ENCODE measurements around the gene ATP11C.

The ATP11C gene

GRCh38 chrX:139820358-139820984, 112.4 kb downstream of the ATP11C start:
- Histone ChIP-seq H3K4me1 (no peaks in the 10 kb centered on the region), H3K9me3 (no peaks in the 10 kb centered on the region), H3K4me3 (ENCODE audit: low read depth, low read length) (no peak overlapping the region), H3K36me3 (no peaks in the 10 kb centered on the region), H3K27me3 (no peaks in the 10 kb centered on the region)
- TF ChIP-seq, protein P1, sequence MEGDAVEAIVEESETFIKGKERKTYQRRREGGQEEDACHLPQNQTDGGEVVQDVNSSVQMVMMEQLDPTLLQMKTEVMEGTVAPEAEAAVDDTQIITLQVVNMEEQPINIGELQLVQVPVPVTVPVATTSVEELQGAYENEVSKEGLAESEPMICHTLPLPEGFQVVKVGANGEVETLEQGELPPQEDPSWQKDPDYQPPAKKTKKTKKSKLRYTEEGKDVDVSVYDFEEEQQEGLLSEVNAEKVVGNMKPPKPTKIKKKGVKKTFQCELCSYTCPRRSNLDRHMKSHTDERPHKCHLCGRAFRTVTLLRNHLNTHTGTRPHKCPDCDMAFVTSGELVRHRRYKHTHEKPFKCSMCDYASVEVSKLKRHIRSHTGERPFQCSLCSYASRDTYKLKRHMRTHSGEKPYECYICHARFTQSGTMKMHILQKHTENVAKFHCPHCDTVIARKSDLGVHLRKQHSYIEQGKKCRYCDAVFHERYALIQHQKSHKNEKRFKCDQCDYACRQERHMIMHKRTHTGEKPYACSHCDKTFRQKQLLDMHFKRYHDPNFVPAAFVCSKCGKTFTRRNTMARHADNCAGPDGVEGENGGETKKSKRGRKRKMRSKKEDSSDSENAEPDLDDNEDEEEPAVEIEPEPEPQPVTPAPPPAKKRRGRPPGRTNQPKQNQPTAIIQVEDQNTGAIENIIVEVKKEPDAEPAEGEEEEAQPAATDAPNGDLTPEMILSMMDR (IDR thresholded peaks at IDR 0.05; ENCODE audit: low read depth, low read length), result no peak
- no peak for DNase-seq

- TF ChIP-seq, protein P1 (IDR thresholded peaks at IDR 0.05; ENCODE audit: low read depth, low read length), result no peak
- DNase-seq, result no peak
Measured at GRCh38 chrX:139816204-139816603, 116.6 kb downstream of the ATP11C start.

GRCh38 chrX:139815771-139816170, 117.1 kb downstream of the ATP11C start:
- H3K36me3 ChIP-seq, result no peaks in the 10 kb centered on the region
- TF ChIP-seq, protein P1 (IDR thresholded peaks at IDR 0.05; ENCODE audit: low read depth, low read length), result no peak
- H3K4me3 ChIP-seq (ENCODE audit: low read depth, low read length), result no peak overlapping the region
- H3K4me1 ChIP-seq, result no peaks in the 10 kb centered on the region
- DNase-seq, result no peak
- H3K27me3 ChIP-seq, result no peaks in the 10 kb centered on the region
- H3K9me3 ChIP-seq, result no peaks in the 10 kb centered on the region

More at GRCh38 chrX:139816204-139816603, 116.6 kb downstream of the ATP11C start:
- no peaks in the 10 kb centered on the region for H3K36me3 ChIP-seq
- H3K4me3 ChIP-seq (ENCODE audit: low read depth, low read length), result no peak overlapping the region
- H3K27me3 ChIP-seq, result no peaks in the 10 kb centered on the region
- no peaks in the 10 kb centered on the region for H3K4me1 ChIP-seq
- no peaks in the 10 kb centered on the region for H3K9me3 ChIP-seq

DNA sequence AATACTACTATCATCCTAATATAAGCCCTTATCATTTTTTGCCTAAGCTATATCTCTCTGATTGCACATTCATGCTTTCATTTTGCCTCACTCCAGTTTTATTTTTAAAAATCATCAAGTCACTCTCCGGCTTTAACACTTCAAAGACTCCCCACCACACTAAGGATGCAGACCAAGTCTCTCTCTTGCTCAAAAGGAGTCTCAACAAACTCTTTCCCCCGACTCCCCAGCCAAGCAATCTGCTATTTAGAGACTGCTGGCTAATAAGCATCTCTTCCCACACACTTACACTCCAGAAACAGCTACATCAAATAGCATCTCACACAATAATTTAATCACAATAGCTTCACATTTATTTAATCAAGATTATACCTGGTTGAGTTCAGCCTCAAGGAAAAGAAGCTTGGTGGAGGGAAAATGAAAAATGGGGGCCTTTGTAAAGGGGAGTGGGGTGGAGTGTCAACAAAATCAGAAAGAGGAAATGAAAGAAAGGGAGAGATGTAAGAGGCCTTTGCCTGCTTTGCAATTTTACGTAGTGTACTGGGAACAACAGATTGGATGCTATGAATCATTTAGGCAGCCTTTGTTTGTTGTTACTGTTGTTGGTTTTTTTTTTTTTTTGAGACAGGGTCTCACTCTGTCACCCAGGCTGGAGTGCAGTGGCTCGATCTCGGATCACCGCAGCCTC, 120.8 kb downstream of the ATP11C start:
- Histone ChIP-seq H3K4me1 (no peaks in the 10 kb centered on the region), H3K36me3 (no peaks in the 10 kb centered on the region), H3K4me3 (ENCODE audit: low read depth, low read length) (no peak overlapping the region), H3K9me3 (no peaks in the 10 kb centered on the region), H3K27me3 (no peaks in the 10 kb centered on the region)
- DNase-seq, result no peak
- TF ChIP-seq, protein P1 (IDR thresholded peaks at IDR 0.05; ENCODE audit: low read depth, low read length), result no peak

GRCh38 chrX:139804482-139804881, 128.4 kb downstream of the ATP11C start:
- H3K9me3 ChIP-seq, result no peaks in the 10 kb centered on the region
- TF ChIP-seq, protein P1 (IDR thresholded peaks at IDR 0.05; ENCODE audit: low read depth, low read length), result no peak
- peaks cover 3% of the 10 kb centered on the region; the same call in 1 of the 2 replicates for H3K36me3 ChIP-seq
- H3K27me3 ChIP-seq, result no peaks in the 10 kb centered on the region
- H3K4me3 ChIP-seq (ENCODE audit: low read depth, low read length), result no peak overlapping the region
- no peak for DNase-seq
- no peaks in the 10 kb centered on the region for H3K4me1 ChIP-seq

- DNase-seq, result peak; percentile 5
- peaks cover 3% of the 10 kb centered on the region; the same call in 1 of the 2 replicates for H3K36me3 ChIP-seq
Measured at GRCh38 chrX:139803224-139803623, 129.6 kb downstream of the ATP11C start.

More at GRCh38 chrX:139803224-139803623, 129.6 kb downstream of the ATP11C start:
- TF ChIP-seq, protein P1 (IDR thresholded peaks at IDR 0.05; ENCODE audit: low read depth, low read length), result no peak
- no peaks in the 10 kb centered on the region for H3K9me3 ChIP-seq
- H3K27me3 ChIP-seq, result no peaks in the 10 kb centered on the region
- no peaks in the 10 kb centered on the region for H3K4me1 ChIP-seq
- H3K4me3 ChIP-seq (ENCODE audit: low read depth, low read length), result no peak overlapping the region
